H1 (cell line): Measurements from ENCODE around the gene SLC27A2. TPM values are rescaled to one million over a fixed set of nuclear protein-coding genes. Genes with fewer than 3 reads are reported as not detected.
"Not testable (repeated sequence)": the region's sequence is repeated elsewhere in the genome, so short reads cannot be mapped to it uniquely, and the experiment has no call there.

ENCODE experiments used
- CTCF ChIA-PET: fragments of 300-600 bp; sonication (Branson Sonifier 250); formaldehyde crosslinking; loops from one replicate; lab custom pipeline; 2021; ENCODE audit not compliant: partially characterized antibody; lab: Charles Lee
- POLR2A ChIA-PET: fragments of 300-600 bp; sonication (Branson Sonifier 250); formaldehyde crosslinking; loops from one replicate; lab custom pipeline; 2021; ENCODE audit warnings: inconsistent platforms; ENCODE audit not compliant: partially characterized antibody; lab: Charles Lee
- DNase-seq, 2 experiments: peaks; one replicate each; pipeline versions ENCODE4 v3.0.0 to v3.0.0-alpha.2; 2010 to 2022; ENCODE audit warnings: low spot score in 2 of 2, low read depth in 1 of 2, mixed read lengths in 1 of 2
- FAIRE-seq: peaks from 2 replicates; lab custom pipeline; 2011; peaks lifted over from hg19 to GRCh38; lab: Jason Lieb, UNC
- H2AFZ ChIP-seq: 2 replicates; pipeline ENCODE4 v1.8.1; 2012; ENCODE audit warnings: low read length, inconsistent platforms
- H2AK5ac ChIP-seq: 2 replicates; pipeline ENCODE4 v1.6.1; 2013; ENCODE audit warnings: low read depth, low read length
- H2BK120ac ChIP-seq: replicated peaks from 2 replicates; pipeline ENCODE3; 2013; ENCODE audit warnings: low read depth, low read length, inconsistent platforms
- H2BK12ac ChIP-seq: 2 replicates; pipeline ENCODE4 v1.6.1; 2013; ENCODE audit warnings: low read depth, low read length
- H2BK15ac ChIP-seq: 2 replicates; pipeline ENCODE4 v1.6.1; 2013; ENCODE audit warnings: low read length
- H2BK20ac ChIP-seq: 2 replicates; pipeline ENCODE4 v1.6.1; 2013; ENCODE audit warnings: low read length
- H2BK5ac ChIP-seq: 2 replicates; pipeline ENCODE4 v1.6.1; 2013; ENCODE audit warnings: low read depth, low read length
- H3K14ac ChIP-seq: 2 replicates; pipeline ENCODE4 v1.6.1; 2013; ENCODE audit warnings: inconsistent platforms; ENCODE audit not compliant: insufficient read length
- H3K18ac ChIP-seq: 2 replicates; pipeline ENCODE4 v1.6.1; 2013; ENCODE audit warnings: low read length; ENCODE audit errors: extremely low read depth
- H3K23ac ChIP-seq: 2 replicates; pipeline ENCODE4 v1.6.1; 2013; ENCODE audit warnings: inconsistent platforms; ENCODE audit not compliant: insufficient read length
- H3K23me2 ChIP-seq: 2 replicates; pipeline ENCODE4 v1.6.1; 2013; ENCODE audit warnings: low read depth, low read length
- H3K27ac ChIP-seq: 2 replicates; pipeline ENCODE4 v1.6.1; 2011; ENCODE audit warnings: low read depth, low read length, inconsistent platforms
- H3K27me3 ChIP-seq, 4 experiments: replicated peaks in 1 of 4; 1 replicate in 1 of 4; 2 replicates in 3 of 4; pipeline versions ENCODE4 v1.6.1 to v1.8.1; 2011 to 2013; ENCODE audit warnings: low read length in 3 of 4, mild to moderate bottlenecking in 3 of 4, inconsistent platforms in 2 of 4, mixed read lengths in 2 of 4, moderate library complexity in 1 of 4; ENCODE audit not compliant: control insufficient read depth in 3 of 4, insufficient read depth in 3 of 4; ENCODE audit errors: extremely low read depth in 1 of 4
- H3K36me3 ChIP-seq, 4 experiments: 2 replicates each; pipeline versions ENCODE4 v1.6.1 to v1.8.1; 2011 to 2013; ENCODE audit warnings: mild to moderate bottlenecking in 4 of 4, low read length in 3 of 4, moderate library complexity in 2 of 4, control low read depth in 1 of 4, inconsistent platforms in 1 of 4; ENCODE audit not compliant: insufficient read depth in 4 of 4, control insufficient read depth in 2 of 4
- H3K4ac ChIP-seq: replicated peaks from 2 replicates; pipeline ENCODE3; 2013; ENCODE audit warnings: low read length, low read depth, mixed read lengths, inconsistent platforms; ENCODE audit not compliant: insufficient read length
- H3K4me1 ChIP-seq, 4 experiments: replicated peaks in 1 of 4; 1 replicate in 1 of 4; 2 replicates in 3 of 4; pipeline versions ENCODE4 v1.6.1 to v1.8.1; 2011 to 2013; ENCODE audit warnings: low read length in 3 of 4, inconsistent platforms in 2 of 4, mixed read lengths in 1 of 4; ENCODE audit not compliant: insufficient read depth in 4 of 4, control insufficient read depth in 3 of 4
- H3K4me2 ChIP-seq, 2 experiments: 2 replicates each; pipeline versions ENCODE4 v1.6.1 to v1.8.1; 2011 to 2013; ENCODE audit warnings: low read depth in 2 of 2, low read length in 2 of 2, control low read depth in 1 of 2, inconsistent platforms in 1 of 2, mild to moderate bottlenecking in 1 of 2; ENCODE audit not compliant: insufficient read depth in 1 of 2
- H3K4me3 ChIP-seq, 4 experiments: fragments of 200-600, 300-600 bp in 1 of 4; sonication (generic), shearing (Covaris generic), sonication (Bioruptor Twin) in 1 of 4; 2 replicates each; pipeline versions ENCODE4 v1.5.1 to v1.8.1; 2011 to 2016; ENCODE audit warnings: low read length in 4 of 4, low read depth in 3 of 4, control low read depth in 2 of 4, inconsistent platforms in 2 of 4, mild to moderate bottlenecking in 2 of 4, mixed read lengths in 1 of 4, moderate library complexity in 1 of 4; ENCODE audit not compliant: insufficient read depth in 2 of 4; ENCODE audit errors: extremely low read depth in 1 of 4
- H3K56ac ChIP-seq: replicated peaks from 2 replicates; pipeline ENCODE3; 2013; ENCODE audit warnings: low read depth, mild to moderate bottlenecking, mixed read lengths, low read length, inconsistent platforms; ENCODE audit not compliant: insufficient read length
- H3K79me1 ChIP-seq: 2 replicates; pipeline ENCODE4 v1.6.1; 2013; ENCODE audit warnings: low read depth, low read length, control low read depth
- H3K79me2 ChIP-seq, 2 experiments: 2 replicates each; pipeline versions ENCODE4 v1.6.1 to v1.8.1; 2012 to 2013; ENCODE audit warnings: low read length in 2 of 2, mild to moderate bottlenecking in 2 of 2, inconsistent platforms in 1 of 2; ENCODE audit not compliant: insufficient read depth in 2 of 2, control insufficient read depth in 1 of 2
- H3K9ac ChIP-seq, 4 experiments: replicated peaks in 1 of 4; 1 replicate in 1 of 4; 2 replicates in 3 of 4; pipeline versions ENCODE4 v1.6.1 to v1.8.1; 2011 to 2013; ENCODE audit warnings: low read depth in 3 of 4, low read length in 3 of 4, control low read depth in 2 of 4, mild to moderate bottlenecking in 2 of 4, moderate library complexity in 2 of 4, inconsistent platforms in 1 of 4; ENCODE audit errors: extremely low read depth in 1 of 4
- H3K9me3 ChIP-seq, 2 experiments: 2 replicates each; pipeline versions ENCODE4 v1.6.1 to v1.8.1; 2012 to 2013; ENCODE audit warnings: mild to moderate bottlenecking in 2 of 2, moderate library complexity in 2 of 2, control low read depth in 1 of 2, inconsistent platforms in 1 of 2, low read depth in 1 of 2, low read length in 1 of 2, mixed read lengths in 1 of 2; ENCODE audit not compliant: insufficient read depth in 2 of 2
- H4K20me1 ChIP-seq, 2 experiments: replicated peaks in 1 of 2; 2 replicates each; pipeline versions ENCODE3 to v1.8.1; 2011 to 2013; ENCODE audit warnings: inconsistent platforms in 2 of 2, low read length in 2 of 2, mild to moderate bottlenecking in 1 of 2; ENCODE audit not compliant: insufficient read depth in 2 of 2, control insufficient read depth in 1 of 2
- H4K5ac ChIP-seq: 2 replicates; pipeline ENCODE4 v1.6.1; 2013; ENCODE audit warnings: low read length, low read depth, mixed read lengths, inconsistent platforms; ENCODE audit not compliant: insufficient read length
- H4K8ac ChIP-seq: 2 replicates; pipeline ENCODE4 v1.8.0; 2013; ENCODE audit warnings: mild to moderate bottlenecking, moderate library complexity, low read length, inconsistent platforms; ENCODE audit not compliant: insufficient read depth; ENCODE audit errors: extremely low read depth
- H4K91ac ChIP-seq: replicated peaks from 2 replicates; pipeline ENCODE3; 2013; ENCODE audit warnings: low read length, mixed read lengths, inconsistent platforms; ENCODE audit not compliant: insufficient read length
- ASH2L ChIP-seq: fragments of 200-600, 300-600 bp; sonication (generic); IDR thresholded peaks from one replicate; pipeline ENCODE4 v1.7.1; 2017; ENCODE audit warnings: low read length
- BACH1 ChIP-seq: IDR thresholded peaks from 2 replicates; pipeline ENCODE4 v1.6.1; 2012; ENCODE audit warnings: low read length, improper control_type of control experiment
- CTBP2 ChIP-seq: IDR thresholded peaks from 2 replicates; pipeline ENCODE4 v1.7.0; 2011; ENCODE audit warnings: borderline replicate concordance, mild to moderate bottlenecking, moderate library complexity, mixed read lengths, low read length; ENCODE audit not compliant: insufficient read depth, insufficient read length
- FOSL1 ChIP-seq: IDR thresholded peaks from 2 replicates; pipeline ENCODE4 v1.6.1; 2011; ENCODE audit warnings: mild to moderate bottlenecking, low read depth, low read length, moderate library complexity; ENCODE audit not compliant: insufficient read depth
- GTF2F1 ChIP-seq: IDR thresholded peaks from 2 replicates; pipeline ENCODE4 v1.6.1; 2012; ENCODE audit warnings: low read depth, low read length, improper control_type of control experiment, borderline replicate concordance
- MAX ChIP-seq: IDR thresholded peaks from 2 replicates; pipeline ENCODE4 v1.6.1; 2012; ENCODE audit warnings: inconsistent platforms
- RAD21 ChIP-seq, 2 experiments: IDR thresholded peaks in 1 of 2; conservative IDR thresholded peaks in 1 of 2; 2 replicates each; pipeline ENCODE4 v1.6.1; 2011; ENCODE audit warnings: low read depth in 2 of 2, low read length in 2 of 2, improper control_type of control experiment in 1 of 2, inconsistent platforms in 1 of 2, mild to moderate bottlenecking in 1 of 2, moderate library complexity in 1 of 2
- SIN3A ChIP-seq, 2 experiments: IDR thresholded peaks in 1 of 2; conservative IDR thresholded peaks in 1 of 2; 2 replicates each; pipeline ENCODE4 v1.6.1; 2011 to 2012; ENCODE audit warnings: low read length in 2 of 2, improper control_type of control experiment in 1 of 2, low read depth in 1 of 2, mild to moderate bottlenecking in 1 of 2
- SIRT6 ChIP-seq: IDR thresholded peaks from one replicate; pipeline ENCODE4 v1.7.1; 2012; ENCODE audit warnings: low read length, inconsistent platforms
- TAF7 ChIP-seq: optimal IDR thresholded peaks from 2 replicates; pipeline ENCODE3; 2011; ENCODE audit warnings: low read depth, mild to moderate bottlenecking, inconsistent platforms, low read length, moderate library complexity, borderline replicate concordance
- whole genome bisulfite sequencing, 2 experiments: shearing (Covaris generic) in 1 of 2; methylation state at CpG; one replicate each; pipeline versions ENCODE4 v1.1.6 to v1.1.7; 2013 to 2015; ENCODE audit warnings: low lambda C conversion rate in 2 of 2, mixed read lengths in 2 of 2, inconsistent platforms in 1 of 2, low coverage in 1 of 2, missing lambda C conversion rate in 1 of 2; ENCODE audit not compliant: insufficient replicate concordance in 2 of 2, insufficient coverage in 1 of 2, insufficient read length in 1 of 2; ENCODE audit errors: extremely low coverage in 1 of 2, missing lambda C conversion rate in 1 of 2; 5-methylcytosine and 5-hydroxymethylcytosine counted together
- polyA plus RNA-seq, 7 experiments: library from polyadenylated mRNA; depleted of rRNA in 3 of 7; stranded (reverse) in 5 of 7; unstranded in 2 of 7; fragments of >200 nt in 5 of 7; fragments of 200-250 nt in 2 of 7; gene quantifications; 1 replicate in 5 of 7; 2 replicates in 1 of 7; 4 replicates in 1 of 7; pipeline versions ENCODE4 v1.2.1 to v1.2.3, GENCODE V29; 2011 to 2013; ENCODE audit warnings: missing spikeins in 2 of 7, mixed read lengths in 2 of 7
- total RNA-seq: library from RNA; stranded (reverse); fragmentation: NEBNext Ultra II Directional; extraction: Animal tissue kit (Norgen Biotek cat#: 25700); gene quantifications from 2 replicates; pipeline ENCODE4 v1.2.1, GENCODE V29; 2021

SLC27A2 gene
- total and polyA plus RNA-seq, 2 of the 8 experiments (the other 6 are each of a cell fraction or from before 2014, with no cell fraction given), result 5.6 to 5.8 TPM

GRCh38 chr15:50187997-50188396, 6.0 kb downstream of the SLC27A2 start (continued):
- no peak for TF ChIP-seq SIN3A (conservative IDR thresholded peaks at IDR 0.05 in 1 of 2, IDR thresholded peaks at IDR 0.05 in 1 of 2; ENCODE audit: low read depth in 1 of 2, low read length in 2 of 2)
- no peak for TF ChIP-seq BACH1
- no peak for TF ChIP-seq GTF2F1
- no peak for TF ChIP-seq TAF7
- TF ChIP-seq ASH2L, result no peak
- no peak for TF ChIP-seq SIRT6
- TF ChIP-seq FOSL1, result no peak
- TF ChIP-seq MAX, result no peak
- no peak for TF ChIP-seq RAD21 (IDR thresholded peaks at IDR 0.05 in 1 of 2, conservative IDR thresholded peaks at IDR 0.05 in 1 of 2; ENCODE audit: low read depth in 2 of 2, low read length in 2 of 2)
- TF ChIP-seq CTBP2, result no peak

- H3K4me1 ChIP-seq, H3K79me1 ChIP-seq, H2AFZ ChIP-seq, H3K9me3 ChIP-seq, H4K8ac ChIP-seq, H3K4ac ChIP-seq, H3K9ac ChIP-seq, H2AK5ac ChIP-seq, H3K27ac ChIP-seq, H3K23me2 ChIP-seq, H3K18ac ChIP-seq, H4K91ac ChIP-seq, H3K79me2 ChIP-seq, FAIRE-seq, H2BK12ac ChIP-seq, H3K23ac ChIP-seq, H2BK5ac ChIP-seq, DNase-seq, H3K4me3 ChIP-seq, H2BK15ac ChIP-seq, H4K5ac ChIP-seq, H3K4me2 ChIP-seq, H2BK120ac ChIP-seq, H3K36me3 ChIP-seq, H2BK20ac ChIP-seq, H3K27me3 ChIP-seq, H3K56ac ChIP-seq, H4K20me1 ChIP-seq, H3K14ac ChIP-seq: not testable (repeated sequence)
- CTCF ChIA-PET, result interaction anchor here (1.2 kb wide), 1 partner anchor 8 kb away, joined by 4 read pairs; no protein-coding TSS in a partner anchor
- 93% methylated on average over 5 of the region's 5 CpGs; no CpG with 5 or more reads in 1 of the 2 experiments for WGBS, 2 experiments
- POLR2A ChIA-PET, result interaction anchor here (1.3 kb wide), 1 partner anchor 44 kb away, joined by 3 read pairs; no protein-coding TSS in a partner anchor
Observed at GRCh38 chr15:50188793-50189192, 6.8 kb downstream of the SLC27A2 start.
